ENCODE data around the gene ATG2B.
"Not testable (repeated sequence)": the region's sequence is repeated elsewhere in the genome, so short reads cannot be mapped to it uniquely, and the experiment has no call there.

ATG2B gene

GRCh38 chr14:96255501-96256366 is 107.4 kb downstream of the ATG2B start, which contains the start of gene BDKRB1:
BDKRB1 (plus strand) TSS chr14:96256210; CDS start chr14:96263683, 7,473 bp downstream.
- DNase-seq (ENCODE audit: low read depth in 2 of 2, low spot score in 1 of 2), result no peak

- no peak for DNase-seq (ENCODE audit: low read depth in 2 of 2, low spot score in 1 of 2)
Measured at GRCh38 chr14:96254687-96255086, 108.5 kb downstream of the ATG2B start.

- DNase-seq (ENCODE audit: low read depth in 2 of 2, low spot score in 1 of 2), result no peak
Measured at GRCh38 chr14:96252999-96253539, 110.1 kb downstream of the ATG2B start.

GRCh38 chr14:96252323-96252998 is 110.7 kb downstream of the ATG2B start:
- no peak for DNase-seq (ENCODE audit: low read depth in 2 of 2, low spot score in 1 of 2)

GRCh38 chr14:96251656-96252155 is 111.4 kb downstream of the ATG2B start:
- DNase-seq (ENCODE audit: low read depth in 2 of 2, low spot score in 1 of 2), result no peak

- DNase-seq (ENCODE audit: low read depth in 2 of 2, low spot score in 1 of 2), result no peak
Measured at GRCh38 chr14:96250485-96250884, 112.7 kb downstream of the ATG2B start.

GRCh38 chr14:96249029-96249428 is 114.1 kb downstream of the ATG2B start:
- no peak for DNase-seq (ENCODE audit: low read depth in 2 of 2, low spot score in 1 of 2)

GRCh38 chr14:96247031-96247430 is 116.1 kb downstream of the ATG2B start:
- no peak for DNase-seq (ENCODE audit: low read depth in 2 of 2, low spot score in 1 of 2)

GRCh38 chr14:96246539-96246847 is 116.6 kb downstream of the ATG2B start:
- DNase-seq (ENCODE audit: low read depth in 2 of 2, low spot score in 1 of 2), result no peak

- no peak for DNase-seq (ENCODE audit: low read depth in 2 of 2, low spot score in 1 of 2)
Measured at GRCh38 chr14:96245710-96246538, 117.2 kb downstream of the ATG2B start.

GRCh38 chr14:96245074-96245473 is 118.1 kb downstream of the ATG2B start:
- DNase-seq (ENCODE audit: low read depth in 2 of 2, low spot score in 1 of 2), result not testable (repeated sequence)

GRCh38 chr14:96243785-96244184 is 119.4 kb downstream of the ATG2B start:
- DNase-seq (ENCODE audit: low read depth in 2 of 2, low spot score in 1 of 2), result no peak

- DNase-seq (ENCODE audit: low read depth in 2 of 2, low spot score in 1 of 2), result no peak
Measured at GRCh38 chr14:96242126-96242525, 121.0 kb downstream of the ATG2B start.

GRCh38 chr14:96240641-96241040 is 122.5 kb downstream of the ATG2B start:
- DNase-seq (ENCODE audit: low read depth in 2 of 2, low spot score in 1 of 2), result no peak

- no peak for DNase-seq (ENCODE audit: low read depth in 2 of 2, low spot score in 1 of 2)
Measured at GRCh38 chr14:96239711-96240141, 123.4 kb downstream of the ATG2B start.

- no peak for DNase-seq (ENCODE audit: low read depth in 2 of 2, low spot score in 1 of 2)
Measured at GRCh38 chr14:96238676-96239265, 124.4 kb downstream of the ATG2B start.

- DNase-seq (ENCODE audit: low read depth in 2 of 2, low spot score in 1 of 2), result no peak
Measured at GRCh38 chr14:96237641-96238040, 125.5 kb downstream of the ATG2B start.

GRCh38 chr14:96235426-96235825 is 127.7 kb downstream of the ATG2B start:
- DNase-seq (ENCODE audit: low read depth in 2 of 2, low spot score in 1 of 2), result no peak

GRCh38 chr14:96233661-96234060 is 129.5 kb downstream of the ATG2B start:
- DNase-seq (ENCODE audit: low read depth in 2 of 2, low spot score in 1 of 2), result no peak

- DNase-seq (ENCODE audit: low read depth in 2 of 2, low spot score in 1 of 2), result no peak
Measured at GRCh38 chr14:96232506-96232905, 130.6 kb downstream of the ATG2B start.
